Body of pancreas (tissue), 4 donors: ENCODE measurements around the gene INPP5K.

Experiments used
- POLR2A ChIP-seq, 3 donors: fragments of 450-650 bp; IDR thresholded peaks; one replicate each; pipeline ENCODE4 v1.6.1; 2016; ENCODE audit warnings: antibody characterized with exemption in 3 of 3, mild to moderate bottlenecking in 2 of 3
- TF ChIP-seq, protein P1 (sequence below), 7 experiments: fragments of 450-650 bp in 4 of 7; fragments of 200-600 bp in 3 of 7; sonication (generic) in 3 of 7; IDR thresholded peaks; one replicate each; pipeline ENCODE4 v1.5.1; 2016 to 2019; ENCODE audit warnings: antibody characterized with exemption in 7 of 7

DNA sequence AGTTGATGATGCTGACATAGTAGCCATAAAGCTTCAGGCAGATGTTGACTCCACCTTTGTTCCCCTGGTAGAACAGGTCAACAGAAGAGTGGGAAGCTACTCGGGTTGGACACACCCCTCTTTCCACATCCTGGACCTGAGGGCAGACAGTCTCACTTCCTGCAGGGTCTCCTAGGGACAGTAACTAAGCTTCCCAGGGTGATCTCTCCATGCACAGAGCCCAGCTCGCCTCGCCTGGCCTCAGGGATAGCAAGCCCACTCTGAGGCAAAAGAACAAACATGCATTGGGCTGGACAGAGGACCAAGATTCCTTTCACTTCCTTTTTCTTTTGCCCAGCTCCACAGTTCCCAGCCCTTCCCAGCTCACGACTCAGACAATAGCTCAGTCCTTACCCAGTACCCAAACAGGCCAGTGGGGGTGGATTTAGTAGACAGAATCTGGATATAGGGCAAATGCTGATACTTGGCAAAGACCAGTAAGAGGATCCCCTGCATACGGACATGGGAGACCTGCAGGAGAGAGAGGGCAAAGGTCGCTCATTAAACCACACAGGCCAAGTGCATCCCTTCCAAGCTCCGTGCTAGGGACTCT, 7.0 kb downstream of the INPP5K start:
- TF ChIP-seq, protein P1, sequence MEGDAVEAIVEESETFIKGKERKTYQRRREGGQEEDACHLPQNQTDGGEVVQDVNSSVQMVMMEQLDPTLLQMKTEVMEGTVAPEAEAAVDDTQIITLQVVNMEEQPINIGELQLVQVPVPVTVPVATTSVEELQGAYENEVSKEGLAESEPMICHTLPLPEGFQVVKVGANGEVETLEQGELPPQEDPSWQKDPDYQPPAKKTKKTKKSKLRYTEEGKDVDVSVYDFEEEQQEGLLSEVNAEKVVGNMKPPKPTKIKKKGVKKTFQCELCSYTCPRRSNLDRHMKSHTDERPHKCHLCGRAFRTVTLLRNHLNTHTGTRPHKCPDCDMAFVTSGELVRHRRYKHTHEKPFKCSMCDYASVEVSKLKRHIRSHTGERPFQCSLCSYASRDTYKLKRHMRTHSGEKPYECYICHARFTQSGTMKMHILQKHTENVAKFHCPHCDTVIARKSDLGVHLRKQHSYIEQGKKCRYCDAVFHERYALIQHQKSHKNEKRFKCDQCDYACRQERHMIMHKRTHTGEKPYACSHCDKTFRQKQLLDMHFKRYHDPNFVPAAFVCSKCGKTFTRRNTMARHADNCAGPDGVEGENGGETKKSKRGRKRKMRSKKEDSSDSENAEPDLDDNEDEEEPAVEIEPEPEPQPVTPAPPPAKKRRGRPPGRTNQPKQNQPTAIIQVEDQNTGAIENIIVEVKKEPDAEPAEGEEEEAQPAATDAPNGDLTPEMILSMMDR (IDR thresholded peaks at IDR 0.05): no peak
- no peak for TF ChIP-seq POLR2A (IDR thresholded peaks at IDR 0.05)
